HL-60 (cell line): ENCODE measurements around the gene INTS3.

Experiments
- POLR2AphosphoS5 ChIP-seq: IDR thresholded peaks from 2 replicates; pipeline ENCODE4 v1.6.1; 2012; ENCODE audit warnings: low read depth
- TF ChIP-seq, protein P1 (sequence below): IDR thresholded peaks from one replicate; pipeline ENCODE4 v1.5.1; 2011; ENCODE audit warnings: low read length, control low read depth, inconsistent platforms; ENCODE audit not compliant: insufficient read depth

DNA sequence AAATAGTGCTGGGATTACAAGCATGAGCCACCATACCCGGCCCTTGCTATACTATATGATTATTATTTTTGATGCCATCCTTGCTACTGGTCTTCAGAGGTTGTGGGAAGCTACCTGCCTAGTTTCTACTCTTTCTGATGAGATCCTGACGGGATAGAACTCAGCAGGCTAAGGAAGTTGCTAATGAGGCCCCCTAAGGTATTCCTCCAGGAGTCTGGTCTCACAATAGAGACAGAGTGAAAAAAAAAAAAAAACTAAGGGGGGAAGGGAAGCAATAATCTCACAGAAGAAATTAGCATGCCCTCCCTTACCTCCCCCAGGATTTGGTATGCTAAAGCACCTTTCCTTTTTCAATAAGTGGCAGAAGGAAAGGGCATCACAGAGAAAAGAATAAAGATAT, 17.6 kb downstream of the INTS3 start:
- TF ChIP-seq, protein P1, sequence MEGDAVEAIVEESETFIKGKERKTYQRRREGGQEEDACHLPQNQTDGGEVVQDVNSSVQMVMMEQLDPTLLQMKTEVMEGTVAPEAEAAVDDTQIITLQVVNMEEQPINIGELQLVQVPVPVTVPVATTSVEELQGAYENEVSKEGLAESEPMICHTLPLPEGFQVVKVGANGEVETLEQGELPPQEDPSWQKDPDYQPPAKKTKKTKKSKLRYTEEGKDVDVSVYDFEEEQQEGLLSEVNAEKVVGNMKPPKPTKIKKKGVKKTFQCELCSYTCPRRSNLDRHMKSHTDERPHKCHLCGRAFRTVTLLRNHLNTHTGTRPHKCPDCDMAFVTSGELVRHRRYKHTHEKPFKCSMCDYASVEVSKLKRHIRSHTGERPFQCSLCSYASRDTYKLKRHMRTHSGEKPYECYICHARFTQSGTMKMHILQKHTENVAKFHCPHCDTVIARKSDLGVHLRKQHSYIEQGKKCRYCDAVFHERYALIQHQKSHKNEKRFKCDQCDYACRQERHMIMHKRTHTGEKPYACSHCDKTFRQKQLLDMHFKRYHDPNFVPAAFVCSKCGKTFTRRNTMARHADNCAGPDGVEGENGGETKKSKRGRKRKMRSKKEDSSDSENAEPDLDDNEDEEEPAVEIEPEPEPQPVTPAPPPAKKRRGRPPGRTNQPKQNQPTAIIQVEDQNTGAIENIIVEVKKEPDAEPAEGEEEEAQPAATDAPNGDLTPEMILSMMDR: no peak
- no peak for TF ChIP-seq POLR2AphosphoS5
